Measurements from ENCODE around the gene HELQ. TPM values are rescaled to one million over a fixed set of nuclear protein-coding genes. Genes with fewer than 3 reads are reported as not detected.

Gene HELQ
- polyA plus RNA-seq, 1 donor from 2014 or later, result 18.0 TPM

DNA sequence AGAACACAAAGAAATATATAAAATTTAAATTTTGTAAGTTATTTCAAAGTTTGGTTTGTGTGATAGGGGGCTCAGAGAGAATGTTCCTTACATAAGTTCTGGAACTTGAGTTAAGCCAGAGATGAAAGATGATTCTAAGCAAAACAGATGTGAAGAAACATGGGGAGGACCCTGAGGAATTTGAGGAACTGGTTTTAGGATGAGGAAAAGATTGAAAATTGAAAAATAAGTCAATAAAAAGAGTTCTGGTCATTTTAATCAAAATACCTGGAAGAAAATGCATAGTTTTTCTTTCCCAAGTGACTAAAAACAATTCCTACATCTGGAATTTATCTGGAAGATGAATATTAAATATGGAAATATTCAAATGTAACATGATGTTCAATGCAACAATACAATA, 37.4 kb downstream of the HELQ start:
- H3K9ac ChIP-seq (ENCODE audit: low read length), result no peak overlapping the region
- H3F3A ChIP-seq (ENCODE audit: insufficient read depth, low read length, poor library complexity, severe bottlenecking), result no peaks in the 10 kb centered on the region
- no peaks in the 10 kb centered on the region for H3K27me3 ChIP-seq (ENCODE audit: insufficient read depth, low read depth, low read length)
- H3K36me3 ChIP-seq (ENCODE audit: insufficient read depth, low read length), result peaks cover 4% of the 10 kb centered on the region
- H3K9me2 ChIP-seq (ENCODE audit: insufficient read depth, low read length), result no peaks in the 10 kb centered on the region
- H3K4me3 ChIP-seq (ENCODE audit: low read length), result no peak overlapping the region
- no peaks in the 10 kb centered on the region for H3K79me2 ChIP-seq (replicated peaks; ENCODE audit: insufficient read depth, low read length)
- no peaks in the 10 kb centered on the region for H3K9me3 ChIP-seq (ENCODE audit: low read length)
- no peak overlapping the region for H3K27ac ChIP-seq (ENCODE audit: low read length)
- no peak overlapping the region for H2AFZ ChIP-seq (ENCODE audit: low read depth, low read length)
- TF ChIP-seq MXI1 (conservative IDR thresholded peaks at IDR 0.05; ENCODE audit: poor library complexity, severe bottlenecking) (no peak), RAD21 (conservative IDR thresholded peaks at IDR 0.05) (no peak), POLR2AphosphoS5 (IDR thresholded peaks at IDR 0.05) (no peak), SMC3 (conservative IDR thresholded peaks at IDR 0.05; ENCODE audit: poor library complexity) (no peak), EP300 (conservative IDR thresholded peaks at IDR 0.05; ENCODE audit: poor library complexity, severe bottlenecking) (no peak), EZH2 (IDR thresholded peaks at IDR 0.05; ENCODE audit: borderline replicate concordance, insufficient read depth, low read length, poor library complexity, severe bottlenecking) (no peak), TAF1 (IDR thresholded peaks at IDR 0.05; ENCODE audit: low read depth) (no peak)
- TF ChIP-seq, protein P1, sequence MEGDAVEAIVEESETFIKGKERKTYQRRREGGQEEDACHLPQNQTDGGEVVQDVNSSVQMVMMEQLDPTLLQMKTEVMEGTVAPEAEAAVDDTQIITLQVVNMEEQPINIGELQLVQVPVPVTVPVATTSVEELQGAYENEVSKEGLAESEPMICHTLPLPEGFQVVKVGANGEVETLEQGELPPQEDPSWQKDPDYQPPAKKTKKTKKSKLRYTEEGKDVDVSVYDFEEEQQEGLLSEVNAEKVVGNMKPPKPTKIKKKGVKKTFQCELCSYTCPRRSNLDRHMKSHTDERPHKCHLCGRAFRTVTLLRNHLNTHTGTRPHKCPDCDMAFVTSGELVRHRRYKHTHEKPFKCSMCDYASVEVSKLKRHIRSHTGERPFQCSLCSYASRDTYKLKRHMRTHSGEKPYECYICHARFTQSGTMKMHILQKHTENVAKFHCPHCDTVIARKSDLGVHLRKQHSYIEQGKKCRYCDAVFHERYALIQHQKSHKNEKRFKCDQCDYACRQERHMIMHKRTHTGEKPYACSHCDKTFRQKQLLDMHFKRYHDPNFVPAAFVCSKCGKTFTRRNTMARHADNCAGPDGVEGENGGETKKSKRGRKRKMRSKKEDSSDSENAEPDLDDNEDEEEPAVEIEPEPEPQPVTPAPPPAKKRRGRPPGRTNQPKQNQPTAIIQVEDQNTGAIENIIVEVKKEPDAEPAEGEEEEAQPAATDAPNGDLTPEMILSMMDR (IDR thresholded peaks at IDR 0.05; ENCODE audit: poor library complexity, severe bottlenecking), result no peak
- TF ChIP-seq, protein P2, sequence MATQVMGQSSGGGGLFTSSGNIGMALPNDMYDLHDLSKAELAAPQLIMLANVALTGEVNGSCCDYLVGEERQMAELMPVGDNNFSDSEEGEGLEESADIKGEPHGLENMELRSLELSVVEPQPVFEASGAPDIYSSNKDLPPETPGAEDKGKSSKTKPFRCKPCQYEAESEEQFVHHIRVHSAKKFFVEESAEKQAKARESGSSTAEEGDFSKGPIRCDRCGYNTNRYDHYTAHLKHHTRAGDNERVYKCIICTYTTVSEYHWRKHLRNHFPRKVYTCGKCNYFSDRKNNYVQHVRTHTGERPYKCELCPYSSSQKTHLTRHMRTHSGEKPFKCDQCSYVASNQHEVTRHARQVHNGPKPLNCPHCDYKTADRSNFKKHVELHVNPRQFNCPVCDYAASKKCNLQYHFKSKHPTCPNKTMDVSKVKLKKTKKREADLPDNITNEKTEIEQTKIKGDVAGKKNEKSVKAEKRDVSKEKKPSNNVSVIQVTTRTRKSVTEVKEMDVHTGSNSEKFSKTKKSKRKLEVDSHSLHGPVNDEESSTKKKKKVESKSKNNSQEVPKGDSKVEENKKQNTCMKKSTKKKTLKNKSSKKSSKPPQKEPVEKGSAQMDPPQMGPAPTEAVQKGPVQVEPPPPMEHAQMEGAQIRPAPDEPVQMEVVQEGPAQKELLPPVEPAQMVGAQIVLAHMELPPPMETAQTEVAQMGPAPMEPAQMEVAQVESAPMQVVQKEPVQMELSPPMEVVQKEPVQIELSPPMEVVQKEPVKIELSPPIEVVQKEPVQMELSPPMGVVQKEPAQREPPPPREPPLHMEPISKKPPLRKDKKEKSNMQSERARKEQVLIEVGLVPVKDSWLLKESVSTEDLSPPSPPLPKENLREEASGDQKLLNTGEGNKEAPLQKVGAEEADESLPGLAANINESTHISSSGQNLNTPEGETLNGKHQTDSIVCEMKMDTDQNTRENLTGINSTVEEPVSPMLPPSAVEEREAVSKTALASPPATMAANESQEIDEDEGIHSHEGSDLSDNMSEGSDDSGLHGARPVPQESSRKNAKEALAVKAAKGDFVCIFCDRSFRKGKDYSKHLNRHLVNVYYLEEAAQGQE (IDR thresholded peaks at IDR 0.05; ENCODE audit: borderline replicate concordance), result no peak
- H4K20me1 ChIP-seq (ENCODE audit: insufficient read depth), result no peaks in the 10 kb centered on the region
- no peak overlapping the region for H3K4me2 ChIP-seq (ENCODE audit: low read length)

DNA sequence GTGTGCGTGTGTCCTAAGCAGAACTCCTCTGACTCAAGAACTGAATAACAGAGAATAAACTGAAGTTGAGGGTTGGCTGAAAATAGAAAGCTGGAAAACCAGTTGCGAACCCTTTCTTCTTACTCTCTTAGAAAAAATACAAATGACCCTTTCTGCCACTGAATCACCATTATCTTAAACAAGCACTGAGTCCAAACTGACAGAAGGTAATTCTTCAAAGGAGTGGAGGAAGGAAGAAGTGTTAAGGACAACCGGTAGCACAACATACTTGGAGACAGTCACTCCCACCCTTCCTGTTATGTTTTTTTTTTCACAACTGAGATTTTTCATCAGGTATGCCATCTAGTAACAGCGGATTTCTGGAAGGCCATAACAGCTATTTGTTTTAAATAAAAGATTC, 38.1 kb downstream of the HELQ start:
- Histone ChIP-seq H3K27me3 (ENCODE audit: insufficient read depth, low read depth, low read length) (no peaks in the 10 kb centered on the region), H2AFZ (ENCODE audit: low read depth, low read length) (no peak overlapping the region), H3K27ac (ENCODE audit: low read length) (no peak overlapping the region), H3K79me2 (replicated peaks; ENCODE audit: insufficient read depth, low read length) (no peaks in the 10 kb centered on the region), H3K4me2 (ENCODE audit: low read length) (no peak overlapping the region), H3F3A (ENCODE audit: insufficient read depth, low read length, poor library complexity, severe bottlenecking) (no peaks in the 10 kb centered on the region), H3K9me3 (ENCODE audit: low read length) (no peaks in the 10 kb centered on the region), H3K36me3 (ENCODE audit: insufficient read depth, low read length) (peaks cover 4% of the 10 kb centered on the region), H4K20me1 (ENCODE audit: insufficient read depth) (no peaks in the 10 kb centered on the region), H3K9me2 (ENCODE audit: insufficient read depth, low read length) (no peaks in the 10 kb centered on the region), H3K9ac (ENCODE audit: low read length) (no peak overlapping the region), H3K4me3 (ENCODE audit: low read length) (no peak overlapping the region)
- TF ChIP-seq POLR2AphosphoS5 (IDR thresholded peaks at IDR 0.05) (no peak), MXI1 (conservative IDR thresholded peaks at IDR 0.05; ENCODE audit: poor library complexity, severe bottlenecking) (no peak), TAF1 (IDR thresholded peaks at IDR 0.05; ENCODE audit: low read depth) (no peak), EP300 (conservative IDR thresholded peaks at IDR 0.05; ENCODE audit: poor library complexity, severe bottlenecking) (no peak), SMC3 (conservative IDR thresholded peaks at IDR 0.05; ENCODE audit: poor library complexity) (no peak), RAD21 (conservative IDR thresholded peaks at IDR 0.05) (no peak), EZH2 (IDR thresholded peaks at IDR 0.05; ENCODE audit: borderline replicate concordance, insufficient read depth, low read length, poor library complexity, severe bottlenecking) (no peak)
- TF ChIP-seq, protein P2 (IDR thresholded peaks at IDR 0.05; ENCODE audit: borderline replicate concordance), result no peak
- TF ChIP-seq, protein P1 (IDR thresholded peaks at IDR 0.05; ENCODE audit: poor library complexity, severe bottlenecking), result no peak
